H1 (cell line): Measurements from ENCODE around the gene CIAO2B. TPM values are rescaled to one million over a fixed set of nuclear protein-coding genes. Genes with fewer than 3 reads are reported as not detected.

Experiments used
- CTCF ChIA-PET: fragments of 300-600 bp; sonication (Branson Sonifier 250); formaldehyde crosslinking; loops from one replicate; lab custom pipeline; 2021; ENCODE audit not compliant: partially characterized antibody; lab: Charles Lee
- POLR2A ChIA-PET: fragments of 300-600 bp; sonication (Branson Sonifier 250); formaldehyde crosslinking; loops from one replicate; lab custom pipeline; 2021; ENCODE audit warnings: inconsistent platforms; ENCODE audit not compliant: partially characterized antibody; lab: Charles Lee
- DNase-seq, 2 experiments: peaks; one replicate each; pipeline versions ENCODE4 v3.0.0 to v3.0.0-alpha.2; 2010 to 2022; ENCODE audit warnings: low spot score in 2 of 2, low read depth in 1 of 2, mixed read lengths in 1 of 2
- FAIRE-seq: peaks from 2 replicates; lab custom pipeline; 2011; peaks lifted over from hg19 to GRCh38; lab: Jason Lieb, UNC
- H2AFZ ChIP-seq: 2 replicates; pipeline ENCODE4 v1.8.1; 2012; ENCODE audit warnings: low read length, inconsistent platforms
- H2AK5ac ChIP-seq: 2 replicates; pipeline ENCODE4 v1.6.1; 2013; ENCODE audit warnings: low read depth, low read length
- H2BK120ac ChIP-seq: replicated peaks from 2 replicates; pipeline ENCODE3; 2013; ENCODE audit warnings: low read depth, low read length, inconsistent platforms
- H2BK12ac ChIP-seq: 2 replicates; pipeline ENCODE4 v1.6.1; 2013; ENCODE audit warnings: low read depth, low read length
- H2BK15ac ChIP-seq: 2 replicates; pipeline ENCODE4 v1.6.1; 2013; ENCODE audit warnings: low read length
- H2BK20ac ChIP-seq: 2 replicates; pipeline ENCODE4 v1.6.1; 2013; ENCODE audit warnings: low read length
- H2BK5ac ChIP-seq: 2 replicates; pipeline ENCODE4 v1.6.1; 2013; ENCODE audit warnings: low read depth, low read length
- H3K14ac ChIP-seq: 2 replicates; pipeline ENCODE4 v1.6.1; 2013; ENCODE audit warnings: inconsistent platforms; ENCODE audit not compliant: insufficient read length
- H3K18ac ChIP-seq: 2 replicates; pipeline ENCODE4 v1.6.1; 2013; ENCODE audit warnings: low read length; ENCODE audit errors: extremely low read depth
- H3K23ac ChIP-seq: 2 replicates; pipeline ENCODE4 v1.6.1; 2013; ENCODE audit warnings: inconsistent platforms; ENCODE audit not compliant: insufficient read length
- H3K23me2 ChIP-seq: 2 replicates; pipeline ENCODE4 v1.6.1; 2013; ENCODE audit warnings: low read depth, low read length
- H3K27ac ChIP-seq: 2 replicates; pipeline ENCODE4 v1.6.1; 2011; ENCODE audit warnings: low read depth, low read length, inconsistent platforms
- H3K27me3 ChIP-seq, 4 experiments: replicated peaks in 1 of 4; 1 replicate in 1 of 4; 2 replicates in 3 of 4; pipeline versions ENCODE4 v1.6.1 to v1.8.1; 2011 to 2013; ENCODE audit warnings: low read length in 3 of 4, mild to moderate bottlenecking in 3 of 4, inconsistent platforms in 2 of 4, mixed read lengths in 2 of 4, moderate library complexity in 1 of 4; ENCODE audit not compliant: control insufficient read depth in 3 of 4, insufficient read depth in 3 of 4; ENCODE audit errors: extremely low read depth in 1 of 4
- H3K36me3 ChIP-seq, 4 experiments: 2 replicates each; pipeline versions ENCODE4 v1.6.1 to v1.8.1; 2011 to 2013; ENCODE audit warnings: mild to moderate bottlenecking in 4 of 4, low read length in 3 of 4, moderate library complexity in 2 of 4, control low read depth in 1 of 4, inconsistent platforms in 1 of 4; ENCODE audit not compliant: insufficient read depth in 4 of 4, control insufficient read depth in 2 of 4
- H3K4ac ChIP-seq: replicated peaks from 2 replicates; pipeline ENCODE3; 2013; ENCODE audit warnings: low read length, low read depth, mixed read lengths, inconsistent platforms; ENCODE audit not compliant: insufficient read length
- H3K4me1 ChIP-seq, 4 experiments: replicated peaks in 1 of 4; 1 replicate in 1 of 4; 2 replicates in 3 of 4; pipeline versions ENCODE4 v1.6.1 to v1.8.1; 2011 to 2013; ENCODE audit warnings: low read length in 3 of 4, inconsistent platforms in 2 of 4, mixed read lengths in 1 of 4; ENCODE audit not compliant: insufficient read depth in 4 of 4, control insufficient read depth in 3 of 4
- H3K4me2 ChIP-seq, 2 experiments: 2 replicates each; pipeline versions ENCODE4 v1.6.1 to v1.8.1; 2011 to 2013; ENCODE audit warnings: low read depth in 2 of 2, low read length in 2 of 2, control low read depth in 1 of 2, inconsistent platforms in 1 of 2, mild to moderate bottlenecking in 1 of 2; ENCODE audit not compliant: insufficient read depth in 1 of 2
- H3K4me3 ChIP-seq, 4 experiments: fragments of 200-600, 300-600 bp in 1 of 4; sonication (generic), shearing (Covaris generic), sonication (Bioruptor Twin) in 1 of 4; 2 replicates each; pipeline versions ENCODE4 v1.5.1 to v1.8.1; 2011 to 2016; ENCODE audit warnings: low read length in 4 of 4, low read depth in 3 of 4, control low read depth in 2 of 4, inconsistent platforms in 2 of 4, mild to moderate bottlenecking in 2 of 4, mixed read lengths in 1 of 4, moderate library complexity in 1 of 4; ENCODE audit not compliant: insufficient read depth in 2 of 4; ENCODE audit errors: extremely low read depth in 1 of 4
- H3K56ac ChIP-seq: replicated peaks from 2 replicates; pipeline ENCODE3; 2013; ENCODE audit warnings: low read depth, mild to moderate bottlenecking, mixed read lengths, low read length, inconsistent platforms; ENCODE audit not compliant: insufficient read length
- H3K79me1 ChIP-seq: 2 replicates; pipeline ENCODE4 v1.6.1; 2013; ENCODE audit warnings: low read depth, low read length, control low read depth
- H3K79me2 ChIP-seq, 2 experiments: 2 replicates each; pipeline versions ENCODE4 v1.6.1 to v1.8.1; 2012 to 2013; ENCODE audit warnings: low read length in 2 of 2, mild to moderate bottlenecking in 2 of 2, inconsistent platforms in 1 of 2; ENCODE audit not compliant: insufficient read depth in 2 of 2, control insufficient read depth in 1 of 2
- H3K9ac ChIP-seq, 4 experiments: replicated peaks in 1 of 4; 1 replicate in 1 of 4; 2 replicates in 3 of 4; pipeline versions ENCODE4 v1.6.1 to v1.8.1; 2011 to 2013; ENCODE audit warnings: low read depth in 3 of 4, low read length in 3 of 4, control low read depth in 2 of 4, mild to moderate bottlenecking in 2 of 4, moderate library complexity in 2 of 4, inconsistent platforms in 1 of 4; ENCODE audit errors: extremely low read depth in 1 of 4
- H3K9me3 ChIP-seq, 2 experiments: 2 replicates each; pipeline versions ENCODE4 v1.6.1 to v1.8.1; 2012 to 2013; ENCODE audit warnings: mild to moderate bottlenecking in 2 of 2, moderate library complexity in 2 of 2, control low read depth in 1 of 2, inconsistent platforms in 1 of 2, low read depth in 1 of 2, low read length in 1 of 2, mixed read lengths in 1 of 2; ENCODE audit not compliant: insufficient read depth in 2 of 2
- H4K20me1 ChIP-seq, 2 experiments: replicated peaks in 1 of 2; 2 replicates each; pipeline versions ENCODE3 to v1.8.1; 2011 to 2013; ENCODE audit warnings: inconsistent platforms in 2 of 2, low read length in 2 of 2, mild to moderate bottlenecking in 1 of 2; ENCODE audit not compliant: insufficient read depth in 2 of 2, control insufficient read depth in 1 of 2
- H4K5ac ChIP-seq: 2 replicates; pipeline ENCODE4 v1.6.1; 2013; ENCODE audit warnings: low read length, low read depth, mixed read lengths, inconsistent platforms; ENCODE audit not compliant: insufficient read length
- H4K8ac ChIP-seq: 2 replicates; pipeline ENCODE4 v1.8.0; 2013; ENCODE audit warnings: mild to moderate bottlenecking, moderate library complexity, low read length, inconsistent platforms; ENCODE audit not compliant: insufficient read depth; ENCODE audit errors: extremely low read depth
- H4K91ac ChIP-seq: replicated peaks from 2 replicates; pipeline ENCODE3; 2013; ENCODE audit warnings: low read length, mixed read lengths, inconsistent platforms; ENCODE audit not compliant: insufficient read length
- CEBPB ChIP-seq: IDR thresholded peaks from 2 replicates; pipeline ENCODE4 v1.6.1; 2012; ENCODE audit warnings: low read depth, low read length
- E2F6 ChIP-seq: IDR thresholded peaks from 2 replicates; pipeline ENCODE4 v1.6.1; 2012; ENCODE audit warnings: inconsistent platforms
- EP300 ChIP-seq, 2 experiments: IDR thresholded peaks; 1 replicate in 1 of 2; 2 replicates in 1 of 2; pipeline ENCODE4 v1.6.1; 2011 to 2012; ENCODE audit warnings: low read depth in 2 of 2, low read length in 2 of 2, mild to moderate bottlenecking in 2 of 2, borderline replicate concordance in 1 of 2, inconsistent platforms in 1 of 2, moderate library complexity in 1 of 2
- HDAC6 ChIP-seq: IDR thresholded peaks from one replicate; pipeline ENCODE4 v1.7.1; 2012; ENCODE audit warnings: low read depth, mild to moderate bottlenecking, inconsistent platforms, low read length, moderate library complexity
- POLR2AphosphoS5 ChIP-seq: IDR thresholded peaks from 2 replicates; pipeline ENCODE4 v1.6.1; 2011; ENCODE audit warnings: low read depth, low read length
- RAD21 ChIP-seq, 2 experiments: IDR thresholded peaks in 1 of 2; conservative IDR thresholded peaks in 1 of 2; 2 replicates each; pipeline ENCODE4 v1.6.1; 2011; ENCODE audit warnings: low read depth in 2 of 2, low read length in 2 of 2, improper control_type of control experiment in 1 of 2, inconsistent platforms in 1 of 2, mild to moderate bottlenecking in 1 of 2, moderate library complexity in 1 of 2
- SIRT6 ChIP-seq: IDR thresholded peaks from one replicate; pipeline ENCODE4 v1.7.1; 2012; ENCODE audit warnings: low read length, inconsistent platforms
- SP1 ChIP-seq: IDR thresholded peaks from 2 replicates; pipeline ENCODE4 v1.6.1; 2011; ENCODE audit warnings: low read depth, low read length
- SP2 ChIP-seq: IDR thresholded peaks from 2 replicates; pipeline ENCODE4 v1.6.1; 2012; ENCODE audit warnings: mild to moderate bottlenecking, low read length, inconsistent platforms
- TAF7 ChIP-seq: optimal IDR thresholded peaks from 2 replicates; pipeline ENCODE3; 2011; ENCODE audit warnings: low read depth, mild to moderate bottlenecking, inconsistent platforms, low read length, moderate library complexity, borderline replicate concordance
- TCF12 ChIP-seq: IDR thresholded peaks from 2 replicates; pipeline ENCODE4 v1.6.1; 2011; ENCODE audit warnings: low read depth, mild to moderate bottlenecking, low read length
- TEAD4 ChIP-seq: IDR thresholded peaks from 2 replicates; pipeline ENCODE4 v1.6.1; 2012; ENCODE audit warnings: low read depth, low read length, inconsistent platforms, mixed read lengths
- YY1 ChIP-seq: IDR thresholded peaks from 2 replicates; pipeline ENCODE4 v1.6.1; 2011; ENCODE audit warnings: low read depth, mild to moderate bottlenecking, low read length
- ZNF274 ChIP-seq: IDR thresholded peaks from 2 replicates; pipeline ENCODE4 v1.7.0; 2012; ENCODE audit warnings: low read length, borderline replicate concordance; ENCODE audit errors: extremely low read depth
- WGBS, 2 experiments: shearing (Covaris generic) in 1 of 2; methylation state at CpG; one replicate each; pipeline versions ENCODE4 v1.1.6 to v1.1.7; 2013 to 2015; ENCODE audit warnings: low lambda C conversion rate in 2 of 2, mixed read lengths in 2 of 2, inconsistent platforms in 1 of 2, low coverage in 1 of 2, missing lambda C conversion rate in 1 of 2; ENCODE audit not compliant: insufficient replicate concordance in 2 of 2, insufficient coverage in 1 of 2, insufficient read length in 1 of 2; ENCODE audit errors: extremely low coverage in 1 of 2, missing lambda C conversion rate in 1 of 2; 5-methylcytosine and 5-hydroxymethylcytosine counted together
- polyA plus RNA-seq, 7 experiments: library from polyadenylated mRNA; depleted of rRNA in 3 of 7; stranded (reverse) in 5 of 7; unstranded in 2 of 7; fragments of >200 nt in 5 of 7; fragments of 200-250 nt in 2 of 7; gene quantifications; 1 replicate in 5 of 7; 2 replicates in 1 of 7; 4 replicates in 1 of 7; pipeline versions ENCODE4 v1.2.1 to v1.2.3, GENCODE V29; 2011 to 2013; ENCODE audit warnings: missing spikeins in 2 of 7, mixed read lengths in 2 of 7
- total RNA-seq: library from RNA; stranded (reverse); fragmentation: NEBNext Ultra II Directional; extraction: Animal tissue kit (Norgen Biotek cat#: 25700); gene quantifications from 2 replicates; pipeline ENCODE4 v1.2.1, GENCODE V29; 2021

CIAO2B gene
- total and polyA plus RNA-seq, 2 of the 8 experiments (the other 6 are each of a cell fraction or from before 2014, with no cell fraction given): 65.6 to 248 TPM

- DNase-seq: no peak
- Histone ChIP-seq H3K27me3 (no peaks in the 10 kb centered on the region), H4K20me1 (peaks cover 7 to 17% of the 10 kb centered on the region in 2 experiments), H3K79me1 (peaks cover 5% of the 10 kb centered on the region), H2BK20ac (no peak overlapping the region), H2BK120ac (no peak overlapping the region), H3K79me2 (peaks cover 0 to 8% of the 10 kb centered on the region in 2 experiments; a peak in 1 of 4 replicates), H3K18ac (no peak overlapping the region), H4K5ac (no peak overlapping the region), H3K56ac (no peak overlapping the region), H3K14ac (no peak overlapping the region), H3K23ac (no peak overlapping the region), H3K9ac (no peak overlapping the region), H3K4me3 (no peak overlapping the region), H2BK15ac (no peak overlapping the region), H2AFZ (no peak overlapping the region), H2BK12ac (no peak overlapping the region), H3K4me1 (no peaks in the 10 kb centered on the region), H3K23me2 (no peaks in the 10 kb centered on the region), H3K36me3 (peaks cover 7 to 27% (median 18%) of the 10 kb centered on the region in 4 experiments; a peak in 7 of 8 replicates), H3K9me3 (no peaks in the 10 kb centered on the region), H3K4ac (no peak overlapping the region), H2BK5ac (no peak overlapping the region), H4K91ac (no peak overlapping the region), H4K8ac (no peak overlapping the region), H2AK5ac (no peak overlapping the region), H3K27ac (no peak overlapping the region), H3K4me2 (no peak overlapping the region)
- CTCF ChIA-PET: interaction anchor here (0.6 to 42.0 kb wide), 6 partner anchors 21 to 521 kb away, joined by 3 to 1009 read pairs (median 4); partner anchors contain the start of genes CDH16 and RRAD
- WGBS, 2 experiments: 99% methylated on average over 4 of the region's 4 CpGs; no CpG with 5 or more reads in 1 of the 2 experiments
- FAIRE-seq: no peak
- POLR2A ChIA-PET: interaction anchor here (2.4 kb wide), 1 partner anchor 9 kb away, joined by 12 read pairs; the partner anchor contains the start of gene PDP2
- no peak for TF ChIP-seq SIRT6
- no peak for TF ChIP-seq SP1
- TF ChIP-seq RAD21 (IDR thresholded peaks at IDR 0.05 in 1 of 2, conservative IDR thresholded peaks at IDR 0.05 in 1 of 2; ENCODE audit: low read depth in 2 of 2, low read length in 2 of 2): no peak
- TF ChIP-seq TAF7: no peak
- no peak for TF ChIP-seq CEBPB
- TF ChIP-seq POLR2AphosphoS5: no peak
- TF ChIP-seq YY1: no peak
- no peak for TF ChIP-seq EP300 (IDR thresholded peaks at IDR 0.05; ENCODE audit: borderline replicate concordance in 1 of 2, low read depth in 2 of 2, low read length in 2 of 2)
- no peak for TF ChIP-seq ZNF274
- no peak for TF ChIP-seq E2F6
- TF ChIP-seq TEAD4: no peak
- TF ChIP-seq HDAC6: no peak
- TF ChIP-seq SP2: no peak
- TF ChIP-seq TCF12: no peak
Measured at GRCh38 chr16:66889622-66890021, 44.6 kb downstream of the CIAO2B start.
